GM18505 (cell line): ENCODE results near the gene FRMD4A.

Source experiments
- ATAC-seq: cut with Tn5 transposase; IDR thresholded peaks from one replicate; pipeline ENCODE4 v1.9.1; 2021; ENCODE audit not compliant: unreplicated experiment
- POLR2A ChIP-seq: IDR thresholded peaks from 4 replicates; pipeline ENCODE4 v1.6.1; 2011; ENCODE audit warnings: borderline replicate concordance; ENCODE audit not compliant: insufficient read depth, insufficient read length; ENCODE audit errors: extremely low read depth

Gene FRMD4A

DNA sequence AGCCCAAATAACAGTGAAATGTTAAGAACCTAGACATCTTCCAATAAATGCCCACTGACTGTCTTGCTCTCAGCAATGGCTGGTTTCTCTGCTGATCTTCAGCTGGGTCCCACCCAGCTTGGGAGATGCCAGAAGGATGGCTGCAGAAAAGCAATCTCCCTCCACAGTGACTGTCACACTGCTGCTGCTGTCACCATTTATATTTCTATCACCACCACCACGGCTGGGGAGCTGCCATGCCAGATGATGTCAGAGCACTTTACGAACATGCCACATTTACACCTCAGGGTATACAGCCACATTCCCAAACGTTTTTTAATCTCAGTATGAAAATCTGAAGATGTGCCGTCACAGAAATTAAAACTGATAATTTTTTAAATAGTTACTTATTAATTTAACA is 29.8 kb upstream of the FRMD4A start:
- TF ChIP-seq POLR2A, result no peak
- ATAC-seq, result no peak

DNA sequence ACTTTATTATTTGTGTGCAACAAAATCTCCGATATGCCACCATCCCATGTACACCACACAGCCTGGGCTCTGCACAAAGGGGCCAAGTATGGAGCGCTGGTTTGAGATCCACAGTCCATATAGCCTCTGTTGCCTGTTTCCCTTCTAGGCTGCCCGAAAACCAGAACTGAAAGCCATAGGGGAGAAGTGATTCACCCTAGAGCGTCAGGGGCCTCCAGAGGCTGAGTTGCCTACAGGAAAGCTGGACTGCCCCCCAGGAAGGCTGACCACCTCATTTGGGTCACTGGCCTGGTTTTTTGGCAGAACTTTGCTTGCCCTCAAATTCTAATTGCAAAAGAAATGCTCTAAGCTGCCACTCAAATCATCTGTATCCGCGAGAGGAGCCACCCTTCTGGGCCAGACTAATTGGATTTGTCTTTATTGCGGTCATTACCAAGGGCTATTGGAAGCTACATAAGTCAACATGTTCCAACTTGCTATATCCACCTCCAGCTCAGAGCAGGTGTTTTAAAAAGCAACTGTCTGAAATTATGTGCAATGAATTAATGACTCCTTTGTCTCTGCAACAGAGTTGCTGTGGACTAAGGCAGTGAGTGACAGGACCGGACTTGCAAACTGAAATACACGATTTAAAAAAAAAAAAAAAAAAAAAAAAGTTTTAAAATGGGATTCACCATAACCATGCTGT is 28.3 kb upstream of the FRMD4A start:
- no peak for ATAC-seq

DNA sequence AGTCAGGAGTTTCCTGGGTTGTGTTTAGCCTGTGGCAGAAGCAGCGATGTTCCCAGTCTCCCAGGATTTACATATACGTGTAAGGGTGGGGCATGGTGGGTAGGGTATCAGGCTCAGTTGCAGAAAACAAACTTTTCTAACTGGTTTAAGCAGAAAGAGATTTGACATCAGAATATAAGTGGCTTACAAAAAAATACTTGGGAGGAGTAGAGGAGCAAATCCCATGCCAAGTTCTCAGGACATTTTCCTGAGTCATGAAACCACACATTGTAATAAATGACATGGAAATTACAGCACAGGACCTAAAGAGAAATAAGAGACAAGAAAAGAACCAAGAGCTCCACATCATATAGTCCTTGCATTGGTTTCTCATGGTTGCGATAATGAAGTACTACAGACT is 26.2 kb upstream of the FRMD4A start:
- no peak for ATAC-seq
- no peak for TF ChIP-seq POLR2A

More for the DNA sequence above, 28.3 kb upstream of the FRMD4A start:
- no peak for TF ChIP-seq POLR2A

DNA sequence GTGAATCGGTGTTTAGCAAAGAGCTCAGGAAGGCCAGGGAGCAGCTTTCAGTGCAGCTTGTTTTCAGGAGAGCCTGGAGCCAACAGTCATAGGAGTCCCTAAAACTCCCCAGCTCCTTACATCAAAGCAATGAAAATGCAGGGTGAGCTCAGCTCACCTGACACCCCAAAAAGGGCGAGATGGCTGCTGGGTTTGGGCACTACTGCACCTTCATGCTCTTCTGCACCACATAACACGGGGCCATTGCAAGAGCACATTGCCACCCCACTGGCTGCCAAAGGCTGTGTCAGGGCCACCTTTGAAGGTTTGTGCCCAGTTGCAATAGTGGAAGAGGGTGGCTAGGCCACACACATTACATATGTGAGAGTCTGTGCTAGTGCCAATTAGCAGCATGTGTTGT is 25.0 kb upstream of the FRMD4A start:
- TF ChIP-seq POLR2A, result no peak
- no peak for ATAC-seq

DNA sequence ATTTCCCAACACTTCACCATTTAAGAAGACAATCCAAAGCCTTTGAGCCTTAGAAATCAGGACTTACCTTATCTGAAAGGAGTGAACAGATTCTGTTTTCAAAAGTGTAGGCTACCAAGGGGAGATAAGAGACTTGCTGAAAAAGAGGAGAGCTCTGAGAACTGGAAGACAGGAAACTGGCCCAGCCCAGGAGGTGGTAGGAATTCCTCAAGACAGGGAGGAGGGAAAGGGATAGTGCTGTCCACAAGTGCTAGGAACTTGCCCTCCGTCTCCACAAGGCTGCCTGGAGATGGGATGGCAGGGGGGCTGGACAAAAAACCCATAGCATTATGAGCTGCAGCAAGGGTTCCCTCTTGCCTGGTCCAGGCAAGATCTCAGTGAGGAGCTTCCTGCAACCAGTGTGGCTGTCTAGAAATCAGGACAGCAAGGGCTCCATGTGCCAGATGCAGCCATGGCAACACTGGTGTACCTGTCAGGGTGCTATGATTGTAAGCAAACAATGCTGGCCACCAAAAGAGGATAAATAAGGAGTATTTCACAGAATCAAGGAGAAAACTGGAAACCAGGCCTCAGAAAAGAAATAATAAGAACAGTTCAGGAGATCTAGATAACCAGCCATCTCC is 22.7 kb upstream of the FRMD4A start:
- no peak for ATAC-seq
- TF ChIP-seq POLR2A, result no peak

DNA sequence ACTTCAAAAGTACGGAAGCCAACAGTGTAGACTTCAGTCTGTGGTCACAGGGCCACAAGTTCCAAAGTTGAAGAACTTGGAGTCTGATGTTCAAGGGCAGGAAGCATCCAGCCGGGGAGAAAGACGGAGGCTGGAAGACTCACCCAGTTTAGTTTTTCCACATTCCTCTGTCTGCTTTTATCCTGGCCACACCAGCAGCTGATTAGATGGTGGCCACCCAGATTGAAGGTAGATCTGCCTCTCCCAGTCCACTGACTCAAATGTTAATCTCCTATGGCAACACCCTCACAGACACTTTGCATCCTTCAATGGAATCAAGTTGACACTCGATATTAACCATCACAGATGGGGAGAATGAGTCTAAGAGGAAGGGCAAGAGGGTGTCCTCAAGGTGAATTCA is 19.3 kb upstream of the FRMD4A start:
- no peak for ATAC-seq
- no peak for TF ChIP-seq POLR2A

DNA sequence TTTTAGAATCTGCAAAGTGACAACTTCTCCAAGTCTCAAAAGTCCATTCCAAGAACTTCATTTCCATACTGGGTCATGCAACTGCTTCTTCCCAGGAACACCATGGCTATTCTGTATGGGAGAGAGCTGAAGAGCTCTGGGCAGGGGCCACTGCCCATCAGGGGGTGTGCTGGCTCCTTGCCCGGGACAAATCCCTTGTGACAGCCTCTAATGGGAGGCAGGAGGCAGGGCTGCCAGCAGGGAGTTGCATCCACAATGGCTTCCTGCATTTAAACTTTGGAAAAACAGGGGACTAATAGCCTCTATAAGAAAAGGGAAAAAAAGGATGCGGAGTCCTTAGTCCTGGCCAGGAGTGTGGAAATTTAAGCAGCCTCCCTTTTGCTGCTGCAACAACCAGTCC is 18.4 kb upstream of the FRMD4A start:
- no peak for TF ChIP-seq POLR2A
- no peak for ATAC-seq

DNA sequence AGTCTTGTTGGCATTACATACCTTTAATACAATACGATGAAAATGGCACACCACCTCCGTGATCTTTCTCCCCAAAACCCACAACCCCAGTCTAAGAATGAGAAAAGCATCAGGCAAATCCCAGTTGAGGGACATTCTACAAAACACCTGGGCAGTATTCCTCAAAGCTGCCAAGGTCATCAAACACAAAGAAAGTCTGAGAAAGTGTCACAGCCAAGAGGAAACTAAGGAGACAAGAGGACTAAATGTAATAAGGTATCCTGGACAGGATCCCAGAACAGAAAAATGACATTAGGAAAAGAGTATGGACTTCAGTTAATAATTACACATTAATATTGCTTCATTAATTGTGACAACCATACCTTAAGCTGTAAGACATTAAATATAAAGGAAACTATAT is 14.5 kb upstream of the FRMD4A start:
- no peak for ATAC-seq
- no peak for TF ChIP-seq POLR2A

DNA sequence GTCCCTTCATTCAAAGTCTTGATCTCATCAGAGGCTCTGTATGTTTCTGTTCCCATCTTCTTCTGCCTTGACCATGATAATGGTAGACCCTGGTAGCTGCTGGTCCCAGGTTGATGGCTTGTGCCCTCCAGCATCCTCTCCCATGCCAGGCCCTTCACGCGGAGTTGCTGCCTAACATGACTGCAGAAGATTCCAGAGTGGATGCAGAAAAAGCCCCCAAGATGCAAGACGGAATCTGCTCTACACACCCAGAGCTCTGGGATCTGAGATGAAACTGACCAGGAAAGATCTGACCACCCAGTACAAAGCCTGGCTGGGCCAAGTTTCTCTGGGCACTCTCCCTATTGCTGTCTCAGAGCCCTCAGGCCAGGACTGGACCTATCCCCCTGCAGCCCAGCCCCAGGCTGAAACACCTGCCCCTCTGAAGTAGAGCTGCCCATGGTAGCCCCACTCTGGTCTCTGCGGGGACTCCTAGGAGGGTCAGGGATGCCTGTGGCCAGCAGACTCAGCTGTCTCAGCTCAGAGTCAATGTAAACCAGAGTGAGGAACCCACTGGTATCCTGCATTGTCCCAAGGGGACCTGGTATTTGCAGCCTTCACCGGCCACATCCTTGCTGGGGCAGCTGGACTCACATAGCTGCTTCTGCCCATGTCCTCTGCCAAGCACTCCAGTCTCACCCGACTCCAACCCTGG is 9.5 kb upstream of the FRMD4A start:
- no peak for ATAC-seq
- TF ChIP-seq POLR2A, result no peak

DNA sequence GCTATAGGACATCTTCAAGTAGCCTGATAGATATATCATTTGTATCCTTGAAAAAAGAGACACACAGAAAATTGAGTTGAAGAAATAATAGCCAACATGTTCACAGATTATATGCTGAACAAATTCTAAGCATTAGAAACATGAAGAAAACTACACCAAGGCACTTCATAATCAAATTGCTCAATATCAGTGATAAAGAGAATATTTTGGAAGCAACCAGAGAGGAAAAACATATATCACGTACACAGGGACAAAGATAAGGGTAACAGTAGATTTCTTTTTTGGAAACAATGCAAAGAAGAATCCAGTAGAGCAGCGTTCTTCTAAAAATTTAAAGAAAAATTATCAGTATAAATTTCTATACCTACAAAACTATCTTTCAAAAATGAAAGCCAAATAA is 6.0 kb upstream of the FRMD4A start:
- no peak for ATAC-seq
- no peak for TF ChIP-seq POLR2A

DNA sequence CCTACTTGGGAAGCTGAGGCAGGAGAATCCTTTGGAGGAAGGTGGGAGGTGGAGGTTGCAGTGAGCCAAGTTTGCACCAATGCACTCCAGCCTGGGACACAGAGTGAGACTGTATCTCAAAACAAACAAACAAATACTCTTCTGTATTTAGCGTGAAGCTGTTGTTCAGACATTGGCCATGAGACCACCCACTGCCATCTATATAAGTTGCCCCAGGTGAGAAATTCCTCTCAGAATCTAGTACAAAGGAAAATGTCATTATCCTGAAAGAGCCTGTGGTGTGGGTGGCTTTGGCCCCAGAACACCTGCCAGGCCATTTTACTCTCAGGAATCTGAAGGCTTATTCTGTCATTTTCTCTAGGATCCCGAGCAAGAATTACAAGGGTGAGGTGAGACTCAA is 4.0 kb upstream of the FRMD4A start:
- no peak for TF ChIP-seq POLR2A
- no peak for ATAC-seq

DNA sequence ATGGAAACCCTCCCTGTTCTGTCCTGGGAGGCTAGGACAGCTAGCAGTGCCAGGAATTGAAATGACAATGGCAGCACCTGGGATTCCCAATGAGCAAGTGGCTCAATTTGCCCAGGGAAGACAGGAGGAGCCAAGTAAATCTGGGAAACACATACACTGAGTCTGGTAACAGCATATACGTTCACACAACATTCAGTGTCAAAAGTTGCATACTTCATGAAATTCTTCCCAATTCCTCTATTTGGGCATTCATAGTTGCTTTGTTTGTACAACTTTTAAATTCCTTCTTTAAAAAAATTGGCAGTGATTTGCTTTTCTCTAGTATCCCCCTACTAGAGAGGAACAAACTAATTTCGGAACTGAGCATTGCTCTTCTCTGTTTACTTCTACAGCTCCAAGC is 2.9 kb upstream of the FRMD4A start:
- no peak for ATAC-seq
- no peak for TF ChIP-seq POLR2A

DNA sequence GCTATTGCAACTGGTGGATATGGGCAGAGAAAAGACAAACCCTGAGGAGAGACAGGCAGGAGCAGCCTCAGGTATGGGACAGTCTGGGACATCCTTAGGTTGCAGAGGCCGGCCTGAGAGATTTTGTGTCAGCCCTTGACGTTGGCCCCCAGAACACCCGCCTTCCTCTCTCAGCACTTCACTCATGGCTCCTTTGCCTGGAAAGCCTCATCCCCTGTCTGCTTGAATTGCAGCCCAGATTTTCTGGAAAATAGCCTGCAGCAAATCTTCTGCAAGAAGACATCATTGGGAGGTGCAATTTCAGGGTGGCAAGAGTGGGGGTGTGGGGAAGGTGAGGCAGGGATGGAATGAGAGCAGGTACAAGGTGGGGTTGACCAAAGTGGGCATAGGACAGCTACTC is 2.2 kb upstream of the FRMD4A start:
- ATAC-seq, result no peak
- TF ChIP-seq POLR2A, result no peak

DNA sequence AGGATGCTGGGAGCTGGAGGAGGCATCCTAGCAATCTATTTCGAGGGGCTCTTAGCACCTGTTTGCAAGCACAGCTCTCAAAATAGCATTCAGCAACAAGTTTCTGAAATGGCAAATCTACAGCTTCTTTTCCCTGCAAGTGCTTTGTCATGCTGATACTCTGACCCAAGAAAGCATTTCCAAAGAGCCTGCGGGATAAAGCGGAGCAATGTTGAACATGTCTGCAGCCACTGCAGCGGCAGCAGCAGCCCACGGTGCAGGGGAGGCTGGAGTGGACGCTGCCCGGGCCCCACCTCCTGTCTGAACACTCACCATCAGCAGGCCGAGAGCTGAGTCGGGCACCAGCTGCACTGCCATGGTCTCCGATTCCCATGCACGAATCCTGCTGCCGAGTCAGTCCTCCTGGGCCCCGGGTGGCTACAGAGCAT is 964 bp downstream of the FRMD4A start:
- ATAC-seq, result no peak

More for the DNA sequence above, 964 bp downstream of the FRMD4A start:
- no peak for TF ChIP-seq POLR2A
